Calu3 (cell line): ENCODE results near the gene IL17B. TPM values are rescaled to one million over a fixed set of nuclear protein-coding genes. Genes with fewer than 3 reads are reported as not detected.

Experiments used
- BruUV-seq: library from RNA; stranded (reverse); fragments of 400-500 nt; replicated peaks from 2 replicates; lab custom pipeline; 2021; lab: Mats Ljungman, UMichigan
- CTCF ChIA-PET: fragments of 300-600 bp; sonication (Branson Sonifier 250); formaldehyde crosslinking; loops from one replicate; lab custom pipeline; 2022; ENCODE audit warnings: antibody characterized with exemption; lab: Charles Lee
- DNase-seq: peaks from one replicate; pipeline ENCODE4 v3.0.0; 2022
- H3K27ac Mint-ChIP-seq: one replicate; pipeline ENCODE4 v1.8.0; 2022; ENCODE audit warnings: mixed read lengths; ENCODE audit not compliant: unreplicated experiment
- H3K27me3 Mint-ChIP-seq: one replicate; pipeline ENCODE4 v1.8.0; 2022; ENCODE audit warnings: mixed read lengths; ENCODE audit not compliant: unreplicated experiment
- H3K36me3 Mint-ChIP-seq: one replicate; pipeline ENCODE4 v1.8.0; 2022; ENCODE audit warnings: mild to moderate bottlenecking, moderate library complexity, mixed read lengths; ENCODE audit not compliant: insufficient read depth, unreplicated experiment
- H3K4me1 Mint-ChIP-seq: one replicate; pipeline ENCODE4 v1.8.0; 2022; ENCODE audit warnings: mild to moderate bottlenecking, low read depth, mixed read lengths; ENCODE audit not compliant: unreplicated experiment
- H3K4me3 Mint-ChIP-seq: one replicate; pipeline ENCODE4 v1.8.0; 2022; ENCODE audit warnings: mild to moderate bottlenecking, low read depth, moderate library complexity, mixed read lengths; ENCODE audit not compliant: unreplicated experiment
- H3K9me3 Mint-ChIP-seq: one replicate; pipeline ENCODE4 v1.8.0; 2022; ENCODE audit warnings: low read depth, mixed read lengths; ENCODE audit not compliant: unreplicated experiment
- intact Hi-C: fragments of 100-400 bp; cut with micrococcal nuclease; formaldehyde crosslinking; loops from one replicate; pipeline ENCODE4 v1.10.0; 2022; ENCODE audit not compliant: unreplicated experiment
- total RNA-seq: library from RNA; stranded (reverse); gene quantifications from 2 replicates; pipeline ENCODE4 v1.2.3, GENCODE V29; 2022
- TF ChIP-seq, protein P1 (sequence below): fragments of 200-600 bp; IDR thresholded peaks from one replicate; pipeline ENCODE4 v1.8.0; 2022; ENCODE audit warnings: antibody characterized with exemption; ENCODE audit not compliant: unreplicated experiment

IL17B gene
- total RNA-seq, 1 experiment from 2014 or later: not detected

- Mint-ChIP-seq H3K27ac (no peak overlapping the region), H3K27me3 (peaks cover 39% of the 10 kb centered on the region), H3K4me3 (no peak overlapping the region), H3K4me1 (no peaks in the 10 kb centered on the region), H3K36me3 (no peaks in the 10 kb centered on the region), H3K9me3 (no peaks in the 10 kb centered on the region)
- no peak for DNase-seq
- CTCF ChIA-PET: interaction anchor here (0.6 kb wide), 1 partner anchor 456 kb away, joined by 4 read pairs; no protein-coding TSS in a partner anchor
- intact Hi-C loops: no loop called here
- TF ChIP-seq, protein P1, sequence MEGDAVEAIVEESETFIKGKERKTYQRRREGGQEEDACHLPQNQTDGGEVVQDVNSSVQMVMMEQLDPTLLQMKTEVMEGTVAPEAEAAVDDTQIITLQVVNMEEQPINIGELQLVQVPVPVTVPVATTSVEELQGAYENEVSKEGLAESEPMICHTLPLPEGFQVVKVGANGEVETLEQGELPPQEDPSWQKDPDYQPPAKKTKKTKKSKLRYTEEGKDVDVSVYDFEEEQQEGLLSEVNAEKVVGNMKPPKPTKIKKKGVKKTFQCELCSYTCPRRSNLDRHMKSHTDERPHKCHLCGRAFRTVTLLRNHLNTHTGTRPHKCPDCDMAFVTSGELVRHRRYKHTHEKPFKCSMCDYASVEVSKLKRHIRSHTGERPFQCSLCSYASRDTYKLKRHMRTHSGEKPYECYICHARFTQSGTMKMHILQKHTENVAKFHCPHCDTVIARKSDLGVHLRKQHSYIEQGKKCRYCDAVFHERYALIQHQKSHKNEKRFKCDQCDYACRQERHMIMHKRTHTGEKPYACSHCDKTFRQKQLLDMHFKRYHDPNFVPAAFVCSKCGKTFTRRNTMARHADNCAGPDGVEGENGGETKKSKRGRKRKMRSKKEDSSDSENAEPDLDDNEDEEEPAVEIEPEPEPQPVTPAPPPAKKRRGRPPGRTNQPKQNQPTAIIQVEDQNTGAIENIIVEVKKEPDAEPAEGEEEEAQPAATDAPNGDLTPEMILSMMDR: no peak
- BruUV-seq: no TSS peak
Measured at GRCh38 chr5:149422366-149423048, 43.4 kb upstream of the IL17B start.

GRCh38 chr5:149421834-149422233 lies 42.7 kb upstream of the IL17B start:
- Mint-ChIP-seq H3K4me3 (no peak overlapping the region), H3K4me1 (no peaks in the 10 kb centered on the region), H3K36me3 (no peaks in the 10 kb centered on the region), H3K27me3 (peaks cover 46% of the 10 kb centered on the region), H3K9me3 (no peaks in the 10 kb centered on the region), H3K27ac (no peak overlapping the region)
- CTCF ChIA-PET: no interaction called here
- TF ChIP-seq, protein P1: no peak
- intact Hi-C loops: no loop called here
- no peak for DNase-seq
- BruUV-seq: no TSS peak

DNA sequence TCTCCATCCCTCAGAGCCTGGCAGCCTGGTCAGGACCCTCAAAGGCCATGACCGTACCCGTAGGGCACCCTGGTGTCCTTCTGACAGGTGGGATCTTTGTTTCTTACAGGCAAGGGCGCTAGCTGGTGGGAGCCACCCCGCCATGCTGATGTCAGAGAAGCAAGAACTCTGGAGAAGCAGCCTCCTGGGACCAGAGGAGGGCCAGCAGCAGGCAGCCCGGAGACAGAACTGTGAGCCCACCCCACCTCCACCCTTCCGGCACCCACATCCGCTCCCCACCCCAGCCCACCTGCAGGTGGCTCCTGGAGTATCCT lies 42.2 kb upstream of the IL17B start:
- no peaks in the 10 kb centered on the region for H3K36me3 Mint-ChIP-seq
- intact Hi-C loops: no loop called here
- H3K9me3 Mint-ChIP-seq: no peaks in the 10 kb centered on the region
- no peak overlapping the region for H3K4me3 Mint-ChIP-seq
- BruUV-seq: no TSS peak
- no peak overlapping the region for H3K27ac Mint-ChIP-seq
- H3K4me1 Mint-ChIP-seq: no peaks in the 10 kb centered on the region
- CTCF ChIA-PET: no interaction called here
- no peak for DNase-seq
- TF ChIP-seq, protein P1: no peak
- peaks cover 49% of the 10 kb centered on the region for H3K27me3 Mint-ChIP-seq

DNA sequence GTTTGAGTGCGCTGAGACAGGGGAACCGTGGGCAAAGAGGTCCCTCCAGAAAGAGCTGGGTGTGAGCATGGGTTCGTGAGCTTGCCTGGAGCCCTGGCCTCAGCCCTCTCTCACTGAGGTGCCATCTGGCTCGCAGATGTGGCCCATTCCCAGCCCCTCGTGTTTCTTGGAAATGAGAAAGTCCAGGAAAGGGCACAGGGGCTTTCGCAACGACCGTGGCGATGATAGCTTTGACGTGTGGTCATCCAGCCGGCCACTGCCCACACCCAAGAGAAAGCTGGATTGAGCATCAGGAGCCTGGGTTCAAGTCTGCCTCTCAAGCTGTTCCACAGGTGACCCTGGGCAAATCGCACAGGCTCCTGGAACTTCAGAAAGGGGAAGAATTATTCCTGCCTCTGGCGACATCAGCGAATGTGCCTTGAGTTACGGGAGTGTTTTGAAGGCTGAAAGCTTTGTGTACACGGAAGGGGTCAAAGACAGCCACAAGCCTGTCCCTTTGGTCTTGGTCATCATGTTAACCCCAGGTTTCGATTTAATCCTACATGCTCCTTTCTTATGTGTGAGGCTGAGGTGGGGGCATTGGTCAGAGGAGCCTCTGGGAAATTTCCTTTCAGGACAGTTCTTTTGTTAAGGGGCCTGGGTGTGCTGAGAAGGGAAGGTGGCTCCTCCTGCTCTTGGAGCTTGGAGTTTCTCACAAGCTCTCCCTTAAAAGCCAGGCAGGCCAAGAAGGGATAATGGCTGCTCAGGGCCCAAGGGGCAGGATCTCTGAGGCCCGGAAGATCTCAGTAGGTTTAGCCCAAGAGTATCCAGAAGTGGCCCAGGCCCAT lies 41.7 kb upstream of the IL17B start:
- peaks cover 49% of the 10 kb centered on the region for H3K27me3 Mint-ChIP-seq
- DNase-seq: no peak
- intact Hi-C loops: no loop called here
- no peaks in the 10 kb centered on the region for H3K4me1 Mint-ChIP-seq
- no peaks in the 10 kb centered on the region for H3K36me3 Mint-ChIP-seq
- H3K9me3 Mint-ChIP-seq: no peaks in the 10 kb centered on the region
- H3K4me3 Mint-ChIP-seq: no peak overlapping the region
- BruUV-seq: no TSS peak
- no peak overlapping the region for H3K27ac Mint-ChIP-seq
- CTCF ChIA-PET: no interaction called here
- TF ChIP-seq, protein P1: no peak
